HG03442 (cell line): ENCODE measurements around the gene SEL1L2.
A peak's percentile ranks its signal among the peaks of the same experiment; 100 is the strongest.

Experiments used
- ATAC-seq: cut with Tn5 transposase; IDR thresholded peaks from one replicate; pipeline ENCODE4 v1.9.1; 2021; ENCODE audit warnings: mild to moderate bottlenecking, moderate library complexity; ENCODE audit not compliant: unreplicated experiment

The SEL1L2 gene

GRCh38 chr20:13821876-13822275, 168.5 kb downstream of the SEL1L2 start:
- no peak for ATAC-seq

GRCh38 chr20:13819885-13820645, 170.3 kb downstream of the SEL1L2 start:
- ATAC-seq: peak; percentile 82

- no peak for ATAC-seq
Observed at GRCh38 chr20:13817342-13817741, 173.1 kb downstream of the SEL1L2 start.

- no peak for ATAC-seq
Observed at GRCh38 chr20:13816757-13817156, 173.7 kb downstream of the SEL1L2 start.

- ATAC-seq: no peak
Observed at GRCh38 chr20:13814672-13815071, 175.7 kb downstream of the SEL1L2 start.

- ATAC-seq: no peak
Observed at GRCh38 chr20:13813910-13814309, 176.5 kb downstream of the SEL1L2 start.

- ATAC-seq: no peak
Observed at GRCh38 chr20:13810446-13810845, 180.0 kb downstream of the SEL1L2 start.

- ATAC-seq: no peak
Observed at GRCh38 chr20:13809855-13810254, 180.6 kb downstream of the SEL1L2 start.

- no peak for ATAC-seq
Observed at GRCh38 chr20:13809373-13809772, 181.0 kb downstream of the SEL1L2 start.

- ATAC-seq: no peak
Observed at GRCh38 chr20:13800728-13801134, 189.7 kb downstream of the SEL1L2 start.

- ATAC-seq: no peak
Observed at GRCh38 chr20:13799974-13800373, 190.4 kb downstream of the SEL1L2 start.
